GM18517 (cell line): ENCODE data around the gene LIN28A.

Experiments used
- ATAC-seq: cut with Tn5 transposase; IDR thresholded peaks from one replicate; pipeline ENCODE4 v1.9.1; 2021; ENCODE audit warnings: mild to moderate bottlenecking, moderate library complexity; ENCODE audit not compliant: unreplicated experiment

LIN28A gene

DNA sequence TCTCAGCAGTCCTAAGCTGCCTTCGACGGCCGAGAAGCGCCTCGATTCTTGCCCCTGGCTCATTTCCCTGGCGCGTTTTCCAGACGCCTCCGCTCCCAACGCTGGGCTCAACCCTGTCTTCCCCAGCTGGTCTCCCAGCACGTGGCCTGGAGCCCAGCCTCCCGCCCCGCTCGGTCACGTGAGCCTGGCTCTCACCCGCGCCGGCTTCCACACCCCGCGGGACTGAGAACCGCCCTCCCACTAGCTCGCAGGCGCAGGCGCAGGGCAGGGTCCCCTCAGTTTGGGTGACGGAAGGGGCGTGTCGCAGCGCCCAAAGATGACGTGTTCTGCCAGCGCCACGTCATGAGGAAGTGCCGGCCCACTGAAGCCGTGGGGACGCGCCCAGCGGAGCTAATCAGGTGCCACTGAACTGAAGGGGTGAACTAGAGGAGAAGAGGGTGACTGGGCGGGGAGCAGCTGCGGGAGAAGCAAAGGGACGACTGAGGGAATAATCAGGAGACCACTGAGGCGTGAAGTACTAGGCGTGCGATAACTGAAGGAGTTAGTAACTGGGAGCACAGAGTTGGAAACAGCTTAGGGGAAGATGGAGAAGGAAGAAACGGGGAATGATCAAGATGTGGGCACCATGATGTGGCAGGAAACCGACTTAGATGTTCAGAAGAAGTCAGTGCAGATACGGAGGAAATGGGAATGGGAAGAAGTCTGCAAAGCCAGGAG, 21.5 kb downstream of the LIN28A start, which contains the start of gene DHDDS:
DHDDS (plus strand) TSS at position 343 of the 717 bp plus-strand sequence. CDS start 625 bp downstream, outside the sequence.
- ATAC-seq, result peak; percentile 91

DNA sequence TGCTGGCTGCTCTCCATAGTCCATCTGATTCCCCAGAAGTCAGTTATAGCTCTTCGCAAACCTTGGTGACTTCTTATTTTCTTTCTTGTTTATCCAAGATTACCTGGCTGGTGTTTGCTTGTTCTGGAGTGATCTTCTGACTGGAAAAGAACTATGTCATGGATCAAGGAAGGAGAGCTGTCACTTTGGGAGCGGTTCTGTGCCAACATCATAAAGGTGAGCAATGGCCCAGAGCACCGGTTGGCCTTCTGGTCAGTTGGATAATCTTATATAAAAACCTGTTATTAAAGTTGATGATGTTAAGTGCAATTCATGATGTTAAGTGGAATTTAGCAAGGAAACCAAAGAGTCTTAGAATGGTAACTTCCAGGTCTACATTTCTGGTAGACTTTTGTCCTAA, 22.2 kb downstream of the LIN28A start:
- ATAC-seq, result no peak

GRCh38 chr1:26434161-26434752, 23.6 kb downstream of the LIN28A start:
- ATAC-seq, result no peak

DNA sequence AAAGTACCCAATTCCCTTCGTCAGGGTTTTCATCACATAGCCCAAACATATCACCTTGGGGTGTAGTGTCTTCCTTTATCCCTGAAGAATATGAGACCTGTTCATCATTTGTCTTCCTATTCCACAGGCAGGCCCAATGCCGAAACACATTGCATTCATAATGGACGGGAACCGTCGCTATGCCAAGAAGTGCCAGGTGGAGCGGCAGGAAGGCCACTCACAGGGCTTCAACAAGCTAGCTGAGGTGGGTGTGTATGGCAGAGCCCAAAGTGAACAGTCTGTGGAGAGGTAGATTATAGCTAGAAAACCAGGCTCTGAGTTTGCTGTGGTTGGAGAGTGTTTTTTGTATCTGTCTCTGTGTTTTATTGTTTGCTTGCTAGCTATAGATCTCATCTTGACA, 27.4 kb downstream of the LIN28A start:
- no peak for ATAC-seq

GRCh38 chr1:26440259-26440658, 29.6 kb downstream of the LIN28A start:
- ATAC-seq, result no peak

- no peak for ATAC-seq
These were observed 39.3 kb downstream of the LIN28A start for GRCh38 chr1:26449868-26450267.

DNA sequence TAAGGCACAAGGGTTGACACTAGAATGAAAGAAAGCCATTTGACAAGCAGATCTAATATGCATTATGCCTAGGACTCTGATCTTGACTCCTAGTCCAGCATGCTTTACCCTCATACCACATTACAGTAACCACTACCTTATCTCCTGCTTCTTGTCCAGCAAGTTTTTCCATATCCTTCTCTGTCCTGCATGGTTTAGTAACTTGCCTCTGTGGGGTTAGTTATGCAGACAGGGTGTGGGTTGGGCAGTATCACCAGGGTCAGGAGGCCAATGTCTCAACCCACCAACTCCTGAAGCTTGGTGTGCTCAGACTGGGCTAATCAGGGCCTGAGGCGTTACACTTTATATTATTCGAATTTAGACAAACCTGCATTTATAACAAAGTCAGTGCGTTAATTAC, 40.3 kb downstream of the LIN28A start:
- no peak for ATAC-seq

DNA sequence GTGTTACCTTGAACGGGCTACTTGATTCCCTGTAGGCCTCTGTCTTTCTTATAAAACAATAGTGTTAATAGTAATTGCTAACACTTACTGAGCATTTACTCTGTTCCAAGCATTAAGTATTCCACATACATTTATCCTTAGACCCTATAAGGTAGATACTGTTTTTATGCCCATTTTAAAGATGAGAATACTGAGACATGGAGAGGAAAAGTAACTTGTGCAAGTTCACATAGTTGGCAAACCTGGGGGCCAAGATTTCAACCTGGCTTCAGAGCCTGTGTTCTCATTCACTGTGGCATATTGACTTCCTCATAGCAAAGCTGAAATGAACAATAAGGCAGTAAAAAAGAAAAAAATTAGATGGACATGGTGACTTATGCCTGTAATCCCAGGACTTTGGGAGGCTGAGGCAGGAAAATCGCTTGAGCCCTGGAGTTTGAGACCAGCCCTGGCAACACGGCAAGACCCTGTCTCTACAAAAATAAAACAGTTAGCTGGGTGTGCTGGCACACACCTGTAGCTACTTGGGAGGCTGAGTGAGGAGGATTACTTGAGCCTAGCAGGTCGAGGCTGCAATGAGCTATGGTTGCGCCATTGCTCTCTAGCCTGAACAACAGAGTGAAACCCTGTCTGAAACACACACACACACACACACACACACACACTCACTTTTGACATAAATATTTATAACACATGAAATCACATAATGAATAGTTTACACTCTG, 42.0 kb downstream of the LIN28A start:
- ATAC-seq, result no peak

DNA sequence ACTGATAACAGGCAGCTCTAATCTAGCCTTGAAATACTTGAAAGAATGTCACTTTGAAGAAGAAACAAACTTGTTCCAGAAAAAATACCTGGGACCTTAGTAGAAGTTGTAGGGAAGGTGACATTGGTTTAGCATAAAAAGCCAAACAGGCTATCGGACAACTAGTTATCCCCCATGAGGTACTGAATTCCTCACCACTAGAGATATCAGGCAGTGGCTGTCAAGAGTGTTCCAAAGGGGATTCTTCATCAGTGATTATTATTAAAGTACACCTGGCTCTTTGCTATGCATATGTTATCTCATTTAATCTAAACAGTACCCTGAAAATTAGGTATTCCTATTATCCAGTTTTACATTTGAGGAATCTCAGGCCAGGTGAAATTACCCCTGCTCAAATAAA, 48.5 kb downstream of the LIN28A start:
- ATAC-seq, result no peak

DNA sequence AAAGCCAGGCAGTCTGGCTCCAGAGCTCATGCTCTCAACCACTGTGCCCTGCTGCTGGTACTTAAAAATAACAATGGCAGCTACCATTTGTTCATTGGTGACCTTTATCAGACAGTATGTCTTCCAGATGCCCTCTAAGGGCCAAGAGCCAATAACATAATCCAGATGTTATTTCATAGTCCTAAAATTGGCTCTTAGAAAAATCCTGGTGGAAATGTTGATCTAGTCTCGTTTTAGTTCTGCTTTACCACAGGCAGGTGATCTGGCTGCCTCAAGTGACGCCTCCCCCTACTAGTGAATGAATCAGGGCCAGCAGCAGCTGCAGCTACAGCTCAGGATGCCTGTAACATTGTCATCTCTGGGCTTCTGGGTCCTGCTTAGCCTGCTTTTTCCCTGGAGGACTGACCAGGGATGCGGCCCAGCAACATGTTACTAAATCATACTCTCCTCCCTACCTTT, 49.0 kb downstream of the LIN28A start:
- no peak for ATAC-seq

DNA sequence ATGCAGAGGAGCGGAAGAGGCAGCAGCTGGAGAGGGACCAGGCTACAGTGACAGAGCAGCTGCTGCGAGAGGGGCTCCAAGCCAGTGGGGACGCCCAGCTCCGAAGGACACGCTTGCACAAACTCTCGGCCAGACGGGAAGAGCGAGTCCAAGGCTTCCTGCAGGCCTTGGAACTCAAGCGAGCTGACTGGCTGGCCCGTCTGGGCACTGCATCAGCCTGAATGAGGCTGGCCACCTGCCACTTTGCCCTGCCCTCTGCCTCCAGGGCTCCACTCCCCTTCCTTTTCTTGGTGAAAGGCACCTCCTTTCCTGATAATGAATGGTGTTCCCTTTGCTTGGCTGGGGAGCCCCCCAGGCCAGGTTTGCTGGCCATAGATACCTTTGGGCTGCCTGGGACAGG, 58.3 kb downstream of the LIN28A start:
- ATAC-seq, result no peak

DNA sequence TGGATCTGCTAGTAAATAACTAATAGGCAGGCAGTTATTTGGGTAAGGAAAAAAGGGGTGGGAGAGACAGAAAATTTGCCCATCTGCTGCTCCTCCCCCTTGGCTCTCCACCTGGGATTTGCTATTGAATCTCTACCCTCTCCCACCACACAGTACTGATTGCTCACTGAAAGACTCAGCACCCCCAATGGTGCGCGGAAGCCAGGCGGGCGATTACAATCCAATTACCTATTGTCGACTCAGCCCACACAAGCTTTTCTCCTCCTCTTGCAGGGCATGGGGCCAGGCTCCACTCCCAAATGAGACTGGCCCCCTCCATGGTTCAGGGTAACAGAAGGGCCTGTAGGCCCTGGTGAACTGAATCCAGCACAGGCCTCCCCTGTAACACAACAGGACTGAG, 58.9 kb downstream of the LIN28A start:
- ATAC-seq, result no peak

GRCh38 chr1:26470878-26471497, 60.4 kb downstream of the LIN28A start:
- ATAC-seq, result no peak

DNA sequence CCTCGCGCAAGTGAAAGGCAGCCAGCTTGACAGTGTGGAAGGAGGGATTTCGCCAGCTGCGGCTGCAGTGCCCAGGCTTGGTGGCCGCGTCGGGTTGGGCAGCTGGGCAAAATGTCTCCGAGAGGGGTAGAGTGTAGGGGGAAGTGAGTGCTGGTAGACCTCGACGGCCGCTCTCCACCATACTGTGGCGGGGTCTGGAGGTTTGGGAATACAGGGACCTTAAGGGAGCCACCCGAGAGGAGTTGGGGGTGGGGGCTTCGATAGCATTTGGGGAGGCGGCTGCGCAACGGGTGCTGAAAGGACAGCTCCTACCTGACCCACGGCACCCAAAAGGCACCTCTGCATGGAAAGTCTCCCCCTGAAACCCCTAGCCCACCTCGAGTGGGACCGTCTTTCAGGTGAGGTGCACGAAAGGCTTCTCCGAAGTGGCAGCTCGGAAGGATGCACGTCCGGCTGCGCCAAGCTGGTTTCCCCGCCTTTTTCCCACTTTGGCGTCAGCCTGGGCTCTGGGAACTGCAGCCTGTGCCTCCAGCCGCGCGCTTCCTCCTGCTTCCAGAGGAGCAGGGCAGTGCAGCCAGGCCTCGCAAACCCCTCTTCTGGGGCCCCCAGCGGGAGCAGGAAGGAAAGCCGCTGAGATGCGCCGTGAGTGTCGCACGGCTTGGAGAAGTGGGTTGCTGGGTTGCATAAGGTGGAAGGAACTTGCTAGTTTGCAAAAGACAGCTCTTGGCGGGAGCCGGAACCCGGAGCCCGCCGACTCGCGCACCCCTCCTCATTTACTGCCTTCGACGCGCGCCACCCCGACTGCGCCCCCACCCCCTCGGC, 61.1 kb downstream of the LIN28A start:
- no peak for ATAC-seq

- peak; percentile 53 for ATAC-seq
These were observed 61.8 kb downstream of the LIN28A start, which contains the start of gene HMGN2 for GRCh38 chr1:26472320-26472900. TSS of gene HMGN2 (plus strand) at chr1:26472440. CDS start at chr1:26472613, 173 bp downstream.

- peak; percentile 66 for ATAC-seq
These were observed 62.6 kb downstream of the LIN28A start for GRCh38 chr1:26472901-26473845.

DNA sequence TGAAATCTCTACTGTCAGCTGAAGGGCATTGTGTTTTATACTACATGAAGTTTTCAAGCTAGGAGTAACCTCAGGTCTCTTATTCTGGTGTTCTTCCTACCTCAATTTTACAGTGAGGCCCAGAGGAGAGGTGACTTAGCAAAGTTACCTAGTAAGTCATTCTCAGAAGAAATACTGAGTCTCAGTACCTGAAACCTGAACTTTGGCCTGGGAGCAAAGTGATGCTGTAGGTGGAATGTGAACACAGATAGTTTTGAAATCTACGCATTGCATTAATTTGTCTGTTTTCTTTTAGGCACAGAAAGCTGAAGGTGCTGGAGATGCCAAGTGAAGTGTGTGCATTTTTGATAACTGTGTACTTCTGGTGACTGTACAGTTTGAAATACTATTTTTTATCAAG, 64.2 kb downstream of the LIN28A start:
- no peak for ATAC-seq

- no peak for ATAC-seq
These were observed 65.4 kb downstream of the LIN28A start for GRCh38 chr1:26475989-26476388.

- no peak for ATAC-seq
These were observed 66.3 kb downstream of the LIN28A start for GRCh38 chr1:26476958-26477357.
